Upper lobe of left lung (tissue), 4 donors: ENCODE measurements around the gene SND1.

Source experiments
- EP300 ChIP-seq, 4 donors: sonication (generic); formaldehyde crosslinking; IDR thresholded peaks; one replicate each; pipeline ENCODE4 v1.5.1; 2017; ENCODE audit warnings: antibody characterized with exemption in 4 of 4, control low read depth in 2 of 4
- POLR2A ChIP-seq, 4 donors: fragments of 450-650 bp; IDR thresholded peaks; one replicate each; pipeline ENCODE4 v1.5.1; 2016 to 2017; ENCODE audit warnings: antibody characterized with exemption in 4 of 4, mild to moderate bottlenecking in 2 of 4
- POLR2AphosphoS5 ChIP-seq, 2 donors: sonication (generic); formaldehyde crosslinking; IDR thresholded peaks; one replicate each; pipeline ENCODE4 v1.5.1; 2017; ENCODE audit warnings: antibody characterized with exemption in 2 of 2
- TF ChIP-seq, protein P1 (sequence below), 6 experiments: fragments of 450-650 bp in 4 of 6; fragments of 200-600 bp in 2 of 6; sonication (generic) in 2 of 6; IDR thresholded peaks; one replicate each; pipeline ENCODE4 v1.5.1; 2016 to 2019; ENCODE audit warnings: antibody characterized with exemption in 6 of 6

DNA sequence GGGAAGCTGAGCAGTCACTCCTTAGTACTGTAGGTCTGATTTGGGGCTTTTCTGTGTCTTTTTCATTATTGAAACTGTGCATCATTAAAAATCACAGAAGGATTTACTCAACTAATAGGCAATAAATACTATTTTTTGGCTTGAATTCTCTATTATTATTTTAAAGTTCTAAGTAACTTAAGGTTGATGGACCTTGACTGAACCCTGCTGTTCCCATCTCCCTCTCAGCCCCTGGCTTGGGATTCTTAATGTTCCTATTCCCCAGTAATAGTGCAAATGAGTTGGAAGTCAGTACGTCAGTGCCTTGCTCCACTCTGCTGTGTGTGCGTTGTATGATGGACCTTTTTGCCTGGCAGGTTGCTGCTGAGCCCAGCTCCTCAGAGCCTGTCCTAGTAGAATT, 166.3 kb downstream of the SND1 start:
- TF ChIP-seq POLR2A (IDR thresholded peaks at IDR 0.05) (no peak), POLR2AphosphoS5 (IDR thresholded peaks at IDR 0.05) (no peak), EP300 (IDR thresholded peaks at IDR 0.05) (no peak)
- TF ChIP-seq, protein P1, sequence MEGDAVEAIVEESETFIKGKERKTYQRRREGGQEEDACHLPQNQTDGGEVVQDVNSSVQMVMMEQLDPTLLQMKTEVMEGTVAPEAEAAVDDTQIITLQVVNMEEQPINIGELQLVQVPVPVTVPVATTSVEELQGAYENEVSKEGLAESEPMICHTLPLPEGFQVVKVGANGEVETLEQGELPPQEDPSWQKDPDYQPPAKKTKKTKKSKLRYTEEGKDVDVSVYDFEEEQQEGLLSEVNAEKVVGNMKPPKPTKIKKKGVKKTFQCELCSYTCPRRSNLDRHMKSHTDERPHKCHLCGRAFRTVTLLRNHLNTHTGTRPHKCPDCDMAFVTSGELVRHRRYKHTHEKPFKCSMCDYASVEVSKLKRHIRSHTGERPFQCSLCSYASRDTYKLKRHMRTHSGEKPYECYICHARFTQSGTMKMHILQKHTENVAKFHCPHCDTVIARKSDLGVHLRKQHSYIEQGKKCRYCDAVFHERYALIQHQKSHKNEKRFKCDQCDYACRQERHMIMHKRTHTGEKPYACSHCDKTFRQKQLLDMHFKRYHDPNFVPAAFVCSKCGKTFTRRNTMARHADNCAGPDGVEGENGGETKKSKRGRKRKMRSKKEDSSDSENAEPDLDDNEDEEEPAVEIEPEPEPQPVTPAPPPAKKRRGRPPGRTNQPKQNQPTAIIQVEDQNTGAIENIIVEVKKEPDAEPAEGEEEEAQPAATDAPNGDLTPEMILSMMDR (IDR thresholded peaks at IDR 0.05), result no peak
